Measurements from ENCODE around the gene ALOX15B.

DNA sequence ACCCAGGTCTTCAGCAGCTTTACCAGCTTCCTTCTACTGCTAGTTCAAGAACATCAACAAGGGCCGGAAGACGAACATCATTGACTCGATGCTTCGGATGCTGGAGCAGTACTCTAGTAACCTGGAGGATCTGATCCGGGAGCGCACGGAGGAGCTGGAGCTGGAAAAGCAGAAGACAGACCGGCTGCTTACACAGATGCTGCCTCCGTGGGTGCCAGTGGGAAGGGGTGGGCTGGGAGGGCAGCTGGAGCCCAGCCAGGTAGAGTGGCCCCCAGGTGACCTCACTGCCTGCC is 24.4 kb upstream of the ALOX15B start:
- no peak for TF ChIP-seq GATA3 (IDR thresholded peaks at IDR 0.05; ENCODE audit: low read depth, low read length)
- no peak for TF ChIP-seq GATA2 (IDR thresholded peaks at IDR 0.05; ENCODE audit: low read depth, low read length)

All from SH-SY5Y (cell line).